Esophagus (tissue), 2 donors: Measurements from ENCODE around the gene BCAS3. TPM values are rescaled to one million over a fixed set of nuclear protein-coding genes. Genes with fewer than 3 reads are reported as not detected.

ENCODE experiments used
- H3K27ac ChIP-seq, 2 donors: one replicate each; pipeline ENCODE4 v1.5.1; 2013; ENCODE audit warnings: low read depth in 2 of 2, mild to moderate bottlenecking in 2 of 2, inconsistent platforms in 1 of 2, low read length in 1 of 2, moderate library complexity in 1 of 2
- H3K27me3 ChIP-seq, 2 donors: one replicate each; pipeline ENCODE4 v1.6.1; 2013; ENCODE audit warnings: low read length in 2 of 2, control low read depth in 1 of 2, mild to moderate bottlenecking in 1 of 2; ENCODE audit not compliant: insufficient read depth in 2 of 2, control insufficient read depth in 1 of 2
- H3K36me3 ChIP-seq, 2 donors: one replicate each; pipeline ENCODE4 v1.6.1; 2013; ENCODE audit warnings: low read length in 1 of 2; ENCODE audit not compliant: control insufficient read depth in 2 of 2, insufficient read depth in 2 of 2
- H3K4me1 ChIP-seq, 2 donors: one replicate each; pipeline ENCODE4 v1.6.1; 2013; ENCODE audit warnings: low read length in 1 of 2; ENCODE audit not compliant: control insufficient read depth in 2 of 2, insufficient read depth in 2 of 2
- H3K4me3 ChIP-seq, 2 donors: one replicate each; pipeline ENCODE4 v1.5.1; 2013; ENCODE audit warnings: low read length in 2 of 2, mild to moderate bottlenecking in 2 of 2, low read depth in 1 of 2, moderate library complexity in 1 of 2
- H3K9me3 ChIP-seq, 2 donors: one replicate each; pipeline ENCODE4 v1.6.1; 2013; ENCODE audit warnings: mild to moderate bottlenecking in 2 of 2, low read depth in 1 of 2, low read length in 1 of 2, moderate library complexity in 1 of 2; ENCODE audit not compliant: control insufficient read depth in 2 of 2, insufficient read depth in 1 of 2
- WGBS, 2 donors: extraction: QIAGEN DNeasy Blood & Tissue Kit; methylation state at CpG; one replicate each; pipeline ENCODE4 v1.1.7; 2013; 5-methylcytosine and 5-hydroxymethylcytosine counted together
- polyA plus RNA-seq, 2 donors: library from polyadenylated mRNA; stranded (reverse); fragments of 200-250 nt; gene quantifications; one replicate each; pipeline ENCODE4 v1.2.3, GENCODE V29; 2013
- donor health status: healthy with polysubstance abuse.
- donor health status: Bipolar disorder and iron deficiency.

The BCAS3 gene
- polyA plus RNA-seq, 2 donors: 4.7 to 6.6 TPM

GRCh38 chr17:61392679-61393078, 715.0 kb downstream of the BCAS3 start:
- peaks cover 0 to 6% of the 10 kb centered on the region in 2 donors for H3K27me3 ChIP-seq
- peaks cover 0 to 3% of the 10 kb centered on the region in 2 donors for H3K9me3 ChIP-seq
- peaks cover 0 to 3% of the 10 kb centered on the region in 2 donors for H3K36me3 ChIP-seq
- 86 to 89% methylated on average over 3 of the region's 3 CpGs for WGBS, 2 donors
- peaks cover 8 to 15% of the 10 kb centered on the region in 2 donors for H3K4me1 ChIP-seq
- H3K27ac ChIP-seq: no peak overlapping the region
- no peak overlapping the region for H3K4me3 ChIP-seq

- H3K27ac ChIP-seq: no peak overlapping the region
- peaks cover 0 to 12% of the 10 kb centered on the region in 2 donors for H3K27me3 ChIP-seq
Measured at GRCh38 chr17:61393550-61393903, 715.9 kb downstream of the BCAS3 start.

GRCh38 chr17:61393904-61394629, 716.4 kb downstream of the BCAS3 start:
- WGBS, 2 donors: 79 to 81% methylated on average over 7 of the region's 7 CpGs
- H3K27me3 ChIP-seq: peaks cover 0 to 18% of the 10 kb centered on the region in 2 donors
- H3K36me3 ChIP-seq: peaks cover 0 to 3% of the 10 kb centered on the region in 2 donors
- H3K4me1 ChIP-seq: peaks cover 18 to 20% of the 10 kb centered on the region in 2 donors
- H3K27ac ChIP-seq: no peak overlapping the region
- H3K9me3 ChIP-seq: peaks cover 0 to 3% of the 10 kb centered on the region in 2 donors
- no peak overlapping the region for H3K4me3 ChIP-seq

More at GRCh38 chr17:61393550-61393903, 715.9 kb downstream of the BCAS3 start:
- Histone ChIP-seq H3K36me3 (peaks cover 0 to 3% of the 10 kb centered on the region in 2 donors), H3K9me3 (peaks cover 0 to 3% of the 10 kb centered on the region in 2 donors), H3K4me3 (no peak overlapping the region), H3K4me1 (peaks cover 12 to 20% of the 10 kb centered on the region in 2 donors)
- WGBS, 2 donors: 62 to 69% methylated on average over 3 of the region's 3 CpGs

GRCh38 chr17:61394630-61395408, 717.2 kb downstream of the BCAS3 start:
- peaks cover 0 to 25% of the 10 kb centered on the region in 2 donors for H3K27me3 ChIP-seq
- WGBS, 2 donors: 72 to 75% methylated on average over 10 of the region's 10 CpGs
- H3K9me3 ChIP-seq: peaks cover 0 to 3% of the 10 kb centered on the region in 2 donors
- H3K27ac ChIP-seq: peak overlapping the region in 1 of 2 donors; percentile 24
- H3K4me3 ChIP-seq: no peak overlapping the region
- peaks cover 20 to 21% of the 10 kb centered on the region in 2 donors for H3K4me1 ChIP-seq
- peaks cover 0 to 3% of the 10 kb centered on the region in 2 donors for H3K36me3 ChIP-seq

- Histone ChIP-seq H3K27ac (peak overlapping the region in 1 of 2 donors; percentile 28), H3K27me3 (peaks cover 0 to 28% of the 10 kb centered on the region in 2 donors), H3K36me3 (peaks cover 0 to 3% of the 10 kb centered on the region in 2 donors), H3K4me3 (peak overlapping the region in 1 of 2 donors; percentile 14), H3K9me3 (peaks cover 0 to 3% of the 10 kb centered on the region in 2 donors), H3K4me1 (peaks cover 20 to 21% of the 10 kb centered on the region in 2 donors)
- WGBS, 2 donors: 53 to 62% methylated on average over 27 to 38 of the region's 38 CpGs
Measured at GRCh38 chr17:61395409-61395982, 717.8 kb downstream of the BCAS3 start.

- WGBS, 2 donors: 8 to 10% methylated on average over 39 to 63 of the region's 63 CpGs
- H3K9me3 ChIP-seq: peaks cover 0 to 5% of the 10 kb centered on the region in 2 donors
- H3K36me3 ChIP-seq: peaks cover 0 to 3% of the 10 kb centered on the region in 2 donors
- H3K27ac ChIP-seq: peak overlapping the region; percentile 44 to 89
- peaks cover 0 to 32% of the 10 kb centered on the region in 2 donors for H3K27me3 ChIP-seq
- peaks cover 21 to 24% of the 10 kb centered on the region in 2 donors for H3K4me1 ChIP-seq
- H3K4me3 ChIP-seq: peak overlapping the region; percentile 20 to 51
Measured at GRCh38 chr17:61395983-61396585, 718.4 kb downstream of the BCAS3 start.

- H3K36me3 ChIP-seq: peaks cover 0 to 3% of the 10 kb centered on the region in 2 donors
- peaks cover 21 to 24% of the 10 kb centered on the region in 2 donors for H3K4me1 ChIP-seq
- peak overlapping the region; percentile 20 to 51 for H3K4me3 ChIP-seq
- peaks cover 0 to 5% of the 10 kb centered on the region in 2 donors for H3K9me3 ChIP-seq
- H3K27ac ChIP-seq: peak overlapping the region; percentile 44 to 89
- peaks cover 0 to 32% of the 10 kb centered on the region in 2 donors for H3K27me3 ChIP-seq
- 5 to 8% methylated on average over 40 to 46 of the region's 46 CpGs for WGBS, 2 donors
Measured at GRCh38 chr17:61396586-61397085, 719.0 kb downstream of the BCAS3 start.

GRCh38 chr17:61397086-61397842, 719.6 kb downstream of the BCAS3 start:
- Histone ChIP-seq H3K36me3 (no peaks in the 10 kb centered on the region), H3K27me3 (peaks cover 0 to 35% of the 10 kb centered on the region in 2 donors), H3K4me3 (peak overlapping the region; percentile 20 to 51), H3K27ac (peak overlapping the region; percentile 50 to 89), H3K4me1 (peaks cover 21 to 24% of the 10 kb centered on the region in 2 donors), H3K9me3 (peaks cover 0 to 5% of the 10 kb centered on the region in 2 donors)
- WGBS, 2 donors: 3 to 6% methylated on average over 51 to 67 of the region's 67 CpGs
